Spleen (tissue), 11 donors: ENCODE measurements around the gene KIF26B. TPM values are rescaled to one million over a fixed set of nuclear protein-coding genes. Genes with fewer than 3 reads are reported as not detected.

Source experiments
- DNase-seq: peaks from one replicate; pipeline ENCODE4 v3.0.0-alpha.2; 2020
- H3K27ac ChIP-seq, 8 donors: fragments of 200-600 bp; sonication (generic) in 7 of 8; 1 replicate in 4 of 8; 2 replicates in 4 of 8; pipeline versions ENCODE4 v1.5.0 to v1.8.0; 2016 to 2021; ENCODE audit warnings: inconsistent platforms in 4 of 8, mild to moderate bottlenecking in 4 of 8, moderate library complexity in 1 of 8
- H3K27me3 ChIP-seq, 7 donors: fragments of 200-600 bp; sonication (generic) in 6 of 7; replicated peaks in 1 of 7; 1 replicate in 4 of 7; 2 replicates in 3 of 7; pipeline versions ENCODE4 v1.5.0 to v1.8.0; 2016 to 2021; ENCODE audit warnings: inconsistent platforms in 3 of 7, mild to moderate bottlenecking in 1 of 7
- H3K36me3 ChIP-seq, 6 donors: fragments of 200-600 bp; sonication (generic) in 5 of 6; 1 replicate in 4 of 6; 2 replicates in 2 of 6; pipeline versions ENCODE4 v1.5.0 to v1.8.0; 2016 to 2021; ENCODE audit warnings: inconsistent platforms in 2 of 6
- H3K4me1 ChIP-seq, 6 donors: fragments of 200-600 bp; sonication (generic) in 5 of 6; 1 replicate in 3 of 6; 2 replicates in 3 of 6; pipeline versions ENCODE4 v1.5.0 to v1.8.0; 2016 to 2021; ENCODE audit warnings: inconsistent platforms in 3 of 6
- H3K4me3 ChIP-seq, 8 donors: fragments of 200-600 bp; sonication (generic) in 7 of 8; 1 replicate in 4 of 8; 2 replicates in 4 of 8; pipeline versions ENCODE4 v1.5.0 to v1.8.0; 2016 to 2021; ENCODE audit warnings: inconsistent platforms in 4 of 8, mild to moderate bottlenecking in 4 of 8, moderate library complexity in 2 of 8
- H3K9me3 ChIP-seq, 8 donors: fragments of 200-600 bp; sonication (generic) in 7 of 8; 1 replicate in 4 of 8; 2 replicates in 4 of 8; pipeline versions ENCODE4 v1.5.0 to v1.8.0; 2016 to 2021; ENCODE audit warnings: inconsistent platforms in 4 of 8
- CTCF ChIP-seq, 11 experiments: fragments of 200-600 bp in 7 of 11; fragments of 450-650 bp in 4 of 11; sonication (generic) in 4 of 11; IDR thresholded peaks in 8 of 11; conservative IDR thresholded peaks in 3 of 11; 1 replicate in 7 of 11; 2 replicates in 4 of 11; pipeline versions ENCODE4 v1.4.0 to v1.8.0; 2016 to 2021; ENCODE audit warnings: antibody characterized with exemption in 11 of 11, inconsistent platforms in 4 of 11, mild to moderate bottlenecking in 1 of 11
- POLR2A ChIP-seq, 3 donors: fragments of 450-650 bp; IDR thresholded peaks; one replicate each; pipeline ENCODE4 v1.5.1; 2017; ENCODE audit warnings: antibody characterized with exemption in 3 of 3, mild to moderate bottlenecking in 1 of 3
- POLR2AphosphoS5 ChIP-seq, 3 donors: sonication (generic); formaldehyde crosslinking; IDR thresholded peaks; one replicate each; pipeline ENCODE4 v1.5.1; 2017; ENCODE audit warnings: antibody characterized with exemption in 3 of 3
- WGBS, 5 donors: extraction: QIAGEN DNeasy Blood & Tissue Kit in 3 of 5; methylation state at CpG; one replicate each; pipeline versions ENCODE4 v1.1.5 to v1.1.7; 2013 to 2018; 5-methylcytosine and 5-hydroxymethylcytosine counted together
- intact Hi-C: fragments of 100-400 bp; cut with DNase I; formaldehyde crosslinking; loops from one replicate; pipeline ENCODE4 v1.15.0; 2023; ENCODE audit warnings: low total_unique reads
- polyA plus RNA-seq, 3 donors: library from polyadenylated mRNA; stranded (reverse); fragments of 200-250 nt; gene quantifications; one replicate each; pipeline ENCODE4 v1.2.1, GENCODE V29; 2013
- total RNA-seq, 7 donors: library from RNA; depleted of rRNA in 3 of 7; stranded (reverse); fragments of >200 nt in 3 of 7; fragmentation: NEBNext Ultra II Directional in 4 of 7; extraction: Animal tissue kit (Norgen Biotek cat#: 25700) in 4 of 7; gene quantifications; one replicate each; pipeline versions ENCODE4 v1.1.0 to v1.2.1, GENCODE V29; 2016 to 2021
- donor health status: healthy with polysubstance abuse.
- donor health status: DM: no; HTN: no; CAD: no; lungs with moderate emphysema.
- donor health status: DM: no; HTN: no; CAD: no.
- donor health status: Bipolar disorder and iron deficiency.
- donor health status: healthy.
- donor health status: DM: no; HTN: no; CAD: no.
- donor health status: DM: yes; HTN: yes; CAD: no.

Gene KIF26B
- total and polyA plus RNA-seq, 10 donors: 0.07 to 4.5 (median 0.60) TPM; not detected in 1

GRCh38 chr1:245603311-245603865 lies 448.6 kb downstream of the KIF26B start:
- H3K27ac ChIP-seq: no peak overlapping the region
- no peak overlapping the region for H3K4me3 ChIP-seq
- WGBS, 5 donors: 74 to 90% (median 79%) methylated on average over 4 to 6 of the region's 6 CpGs
- DNase-seq: no peak
- intact Hi-C loops: no loop called here
- peaks cover 0 to 5% (median 0%) of the 10 kb centered on the region in 6 donors for H3K4me1 ChIP-seq
- H3K36me3 ChIP-seq: no peaks in the 10 kb centered on the region
- TF ChIP-seq POLR2A (IDR thresholded peaks at IDR 0.05) (no peak), POLR2AphosphoS5 (IDR thresholded peaks at IDR 0.05) (no peak), CTCF (IDR thresholded peaks at IDR 0.05 in 8 of 11, conservative IDR thresholded peaks at IDR 0.05 in 3 of 11) (no peak)
- H3K27me3 ChIP-seq: peaks cover 0 to 17% (median 0%) of the 10 kb centered on the region in 7 donors
- no peaks in the 10 kb centered on the region for H3K9me3 ChIP-seq

- no peak for DNase-seq
- no peak overlapping the region for H3K27ac ChIP-seq
- intact Hi-C loops: no loop called here
- no peaks in the 10 kb centered on the region for H3K36me3 ChIP-seq
- H3K27me3 ChIP-seq: peaks cover 0 to 13% (median 0%) of the 10 kb centered on the region in 7 donors
- WGBS, 5 donors: 45 to 65% (median 54%) methylated on average over 7 to 9 of the region's 9 CpGs
- no peaks in the 10 kb centered on the region for H3K9me3 ChIP-seq
- no peak overlapping the region for H3K4me3 ChIP-seq
- H3K4me1 ChIP-seq: no peaks in the 10 kb centered on the region
- TF ChIP-seq POLR2AphosphoS5 (IDR thresholded peaks at IDR 0.05) (no peak), POLR2A (IDR thresholded peaks at IDR 0.05) (no peak), CTCF (IDR thresholded peaks at IDR 0.05 in 8 of 11, conservative IDR thresholded peaks at IDR 0.05 in 3 of 11) (no peak)
Observed at GRCh38 chr1:245604979-245605378, 450.2 kb downstream of the KIF26B start.

GRCh38 chr1:245605480-245606156 lies 450.8 kb downstream of the KIF26B start:
- TF ChIP-seq POLR2A (IDR thresholded peaks at IDR 0.05): no peak
- TF ChIP-seq CTCF (IDR thresholded peaks at IDR 0.05 in 8 of 11, conservative IDR thresholded peaks at IDR 0.05 in 3 of 11): no peak
- no peak for TF ChIP-seq POLR2AphosphoS5 (IDR thresholded peaks at IDR 0.05)
- no peak overlapping the region for H3K4me3 ChIP-seq
- no peaks in the 10 kb centered on the region for H3K9me3 ChIP-seq
- H3K36me3 ChIP-seq: no peaks in the 10 kb centered on the region
- WGBS, 5 donors: 63 to 80% (median 75%) methylated on average over 11 to 14 of the region's 14 CpGs
- no peak overlapping the region for H3K27ac ChIP-seq
- intact Hi-C loops: no loop called here
- H3K27me3 ChIP-seq: peaks cover 0 to 13% (median 0%) of the 10 kb centered on the region in 7 donors
- DNase-seq: no peak
- H3K4me1 ChIP-seq: no peaks in the 10 kb centered on the region

GRCh38 chr1:245606157-245606725 lies 451.5 kb downstream of the KIF26B start:
- intact Hi-C loops: no loop called here
- no peaks in the 10 kb centered on the region for H3K4me1 ChIP-seq
- TF ChIP-seq POLR2A (IDR thresholded peaks at IDR 0.05): no peak
- TF ChIP-seq POLR2AphosphoS5 (IDR thresholded peaks at IDR 0.05): no peak
- no peak for TF ChIP-seq CTCF (IDR thresholded peaks at IDR 0.05 in 8 of 11, conservative IDR thresholded peaks at IDR 0.05 in 3 of 11)
- peaks cover 0 to 13% (median 0%) of the 10 kb centered on the region in 7 donors for H3K27me3 ChIP-seq
- H3K4me3 ChIP-seq: no peak overlapping the region
- no peaks in the 10 kb centered on the region for H3K36me3 ChIP-seq
- no peaks in the 10 kb centered on the region for H3K9me3 ChIP-seq
- no peak for DNase-seq
- no peak overlapping the region for H3K27ac ChIP-seq
- 88 to 95% (median 92%) methylated on average over 16 of the region's 16 CpGs for WGBS, 5 donors
